H9 (cell line): Measurements from ENCODE around the gene RAD1. TPM values are rescaled to one million over a fixed set of nuclear protein-coding genes. Genes with fewer than 3 reads are reported as not detected.
A peak's percentile ranks its signal among the peaks of the same experiment; 100 is the strongest.

Experiments used
- DNase-seq: peaks from one replicate; pipeline ENCODE4 v3.0.0-alpha.2; 2017
- H2AFZ ChIP-seq: one replicate; pipeline ENCODE4 v1.6.1; 2013; ENCODE audit warnings: mild to moderate bottlenecking, low read length, control low read depth, moderate library complexity
- H2AK5ac ChIP-seq: 2 replicates; pipeline ENCODE4 v1.6.1; 2013; ENCODE audit warnings: low read length, control low read depth, mixed read lengths; ENCODE audit not compliant: insufficient read length
- H2BK120ac ChIP-seq: one replicate; pipeline ENCODE4 v1.6.1; 2013; ENCODE audit warnings: low read depth, mild to moderate bottlenecking, low read length, control low read depth, inconsistent platforms; ENCODE audit not compliant: poor library complexity, severe bottlenecking
- H2BK12ac ChIP-seq: 2 replicates; pipeline ENCODE4 v1.6.1; 2013; ENCODE audit warnings: low read length, control low read depth, mixed read lengths, low read depth; ENCODE audit not compliant: insufficient read length
- H2BK15ac ChIP-seq: 2 replicates; pipeline ENCODE4 v1.6.1; 2013; ENCODE audit warnings: low read depth, low read length, control low read depth
- H2BK20ac ChIP-seq: one replicate; pipeline ENCODE4 v1.6.1; 2013; ENCODE audit warnings: low read depth, mild to moderate bottlenecking, low read length, control low read depth, inconsistent platforms; ENCODE audit not compliant: poor library complexity, severe bottlenecking
- H2BK5ac ChIP-seq: 2 replicates; pipeline ENCODE4 v1.6.1; 2013; ENCODE audit warnings: low read length, control low read depth, mixed read lengths; ENCODE audit not compliant: insufficient read length
- H3K14ac ChIP-seq: 2 replicates; pipeline ENCODE4 v1.6.1; 2013; ENCODE audit warnings: low read length, control low read depth; ENCODE audit not compliant: insufficient read depth
- H3K18ac ChIP-seq: 2 replicates; pipeline ENCODE4 v1.6.1; 2013; ENCODE audit warnings: low read depth, mild to moderate bottlenecking, mixed read lengths, low read length, control low read depth; ENCODE audit not compliant: insufficient read length
- H3K23ac ChIP-seq: 2 replicates; pipeline ENCODE4 v1.6.1; 2013; ENCODE audit warnings: low read length, control low read depth, mixed read lengths, low read depth; ENCODE audit not compliant: insufficient read length
- H3K23me2 ChIP-seq: 2 replicates; pipeline ENCODE4 v1.6.1; 2013; ENCODE audit warnings: low read depth, mild to moderate bottlenecking, mixed read lengths, low read length, control low read depth; ENCODE audit not compliant: insufficient read length, poor library complexity, severe bottlenecking
- H3K27ac ChIP-seq: 2 replicates; pipeline ENCODE4 v1.5.1; 2013; ENCODE audit warnings: low read length, control low read depth, mixed read lengths, low read depth; ENCODE audit not compliant: insufficient read length
- H3K27me3 ChIP-seq: 2 replicates; pipeline ENCODE4 v1.6.1; 2013; ENCODE audit warnings: low read length, control low read depth, inconsistent platforms; ENCODE audit not compliant: insufficient read depth
- H3K4ac ChIP-seq: 2 replicates; pipeline ENCODE4 v1.6.1; 2013; ENCODE audit warnings: low read depth, mild to moderate bottlenecking, control low read depth, inconsistent platforms, low read length, moderate library complexity
- H3K4me1 ChIP-seq: 2 replicates; pipeline ENCODE4 v1.6.1; 2013; ENCODE audit warnings: low read length, control low read depth, inconsistent platforms; ENCODE audit not compliant: insufficient read depth
- H3K4me2 ChIP-seq: 2 replicates; pipeline ENCODE4 v1.6.1; 2013; ENCODE audit warnings: low read length, control low read depth, mixed read lengths; ENCODE audit not compliant: insufficient read length, insufficient read depth
- H3K56ac ChIP-seq: 2 replicates; pipeline ENCODE4 v1.6.1; 2013; ENCODE audit warnings: low read depth, mild to moderate bottlenecking, mixed read lengths, low read length, control low read depth; ENCODE audit not compliant: insufficient read length
- H3K79me1 ChIP-seq: 2 replicates; pipeline ENCODE4 v1.6.1; 2013; ENCODE audit warnings: low read depth, mild to moderate bottlenecking, moderate library complexity, low read length, control low read depth, inconsistent platforms; ENCODE audit not compliant: insufficient read depth, poor library complexity, severe bottlenecking
- H3K79me2 ChIP-seq: 2 replicates; pipeline ENCODE4 v1.6.1; 2013; ENCODE audit warnings: low read length, control low read depth, inconsistent platforms; ENCODE audit not compliant: insufficient read depth
- H3K9ac ChIP-seq: 2 replicates; pipeline ENCODE4 v1.6.1; 2013; ENCODE audit warnings: low read length, control low read depth, mixed read lengths; ENCODE audit not compliant: insufficient read length; ENCODE audit errors: extremely low read depth
- H3K9me3 ChIP-seq: one replicate; pipeline ENCODE4 v1.6.1; 2013; ENCODE audit warnings: low read depth, low read length, inconsistent platforms; ENCODE audit not compliant: control insufficient read depth
- H3T11ph ChIP-seq: one replicate; pipeline ENCODE4 v1.6.1; 2013; ENCODE audit warnings: mild to moderate bottlenecking, low read length, control low read depth, inconsistent platforms
- H4K20me1 ChIP-seq: one replicate; pipeline ENCODE4 v1.6.1; 2013; ENCODE audit not compliant: control insufficient read depth, insufficient read length, insufficient read depth
- H4K5ac ChIP-seq: 2 replicates; pipeline ENCODE4 v1.6.1; 2013; ENCODE audit warnings: low read depth, mild to moderate bottlenecking, mixed read lengths, low read length, control low read depth; ENCODE audit not compliant: insufficient read length
- H4K8ac ChIP-seq: replicated peaks from 2 replicates; pipeline ENCODE4 v1.6.1; 2013; ENCODE audit warnings: low read length, control low read depth, mixed read lengths, low read depth; ENCODE audit not compliant: insufficient read length
- H4K91ac ChIP-seq: 2 replicates; pipeline ENCODE4 v1.6.1; 2013; ENCODE audit warnings: low read depth, mild to moderate bottlenecking, moderate library complexity, mixed read lengths, low read length, control low read depth; ENCODE audit not compliant: insufficient read length
- H3K27ac Mint-ChIP-seq, 3 experiments: 2 replicates in 2 of 3; 3 replicates in 1 of 3; pipeline ENCODE4 v1.8.0; 2020 to 2021; ENCODE audit warnings: mixed read lengths in 3 of 3, mild to moderate bottlenecking in 1 of 3, moderate library complexity in 1 of 3
- H3K27me3 Mint-ChIP-seq: 2 replicates; pipeline ENCODE4 v1.8.0; 2021; ENCODE audit warnings: low read depth, mild to moderate bottlenecking, moderate library complexity, mixed read lengths
- H3K36me3 Mint-ChIP-seq, 3 experiments: 2 replicates in 2 of 3; 3 replicates in 1 of 3; pipeline ENCODE4 v1.8.0; 2020 to 2021; ENCODE audit warnings: low read depth in 3 of 3, mixed read lengths in 3 of 3; ENCODE audit not compliant: insufficient read depth in 1 of 3
- H3K4me1 Mint-ChIP-seq, 2 experiments: 2 replicates each; pipeline ENCODE4 v1.8.0; 2020; ENCODE audit warnings: mixed read lengths in 2 of 2
- H3K4me3 Mint-ChIP-seq, 2 experiments: 2 replicates in 1 of 2; 3 replicates in 1 of 2; pipeline ENCODE4 v1.8.0; 2020 to 2021; ENCODE audit warnings: mild to moderate bottlenecking in 2 of 2, mixed read lengths in 2 of 2, moderate library complexity in 1 of 2
- H3K9me3 Mint-ChIP-seq, 2 experiments: 2 replicates in 1 of 2; 3 replicates in 1 of 2; pipeline ENCODE4 v1.8.0; 2020; ENCODE audit warnings: mild to moderate bottlenecking in 2 of 2, mixed read lengths in 2 of 2, moderate library complexity in 1 of 2
- CTCF ChIP-seq: fragments of 200-600 bp; sonication (generic); conservative IDR thresholded peaks from 3 replicates; pipeline ENCODE4 v1.8.0; 2021; ENCODE audit warnings: antibody characterized with exemption, mild to moderate bottlenecking
- WGBS: extraction: QIAGEN DNeasy Blood & Tissue Kit; methylation state at CpG from one replicate; pipeline ENCODE4 v1.1.7; 2013; ENCODE audit warnings: missing lambda C conversion rate, low lambda C conversion rate, mixed read lengths; ENCODE audit not compliant: insufficient read length; ENCODE audit errors: extremely low coverage; 5-methylcytosine and 5-hydroxymethylcytosine counted together
- long read RNA-seq: library from polyadenylated mRNA; unstranded; transcript quantifications from one replicate; pipeline ENCODE4 v2.0.0, GENCODE V29; 2020
- total RNA-seq: library from RNA; stranded (reverse); gene quantifications from 2 replicates; pipeline ENCODE4 v1.2.1, GENCODE V29; 2021

The RAD1 gene
- total RNA-seq = 39.5 and 41.0 TPM in 2 replicates
- long read RNA-seq, full-length matches to known transcripts = 224 of 255 reads
- long read RNA-seq, partial matches to known transcripts = 15 of 255 reads
- long read RNA-seq, other reads (novel, unspliced or antisense) = 16 of 255 reads

DNA sequence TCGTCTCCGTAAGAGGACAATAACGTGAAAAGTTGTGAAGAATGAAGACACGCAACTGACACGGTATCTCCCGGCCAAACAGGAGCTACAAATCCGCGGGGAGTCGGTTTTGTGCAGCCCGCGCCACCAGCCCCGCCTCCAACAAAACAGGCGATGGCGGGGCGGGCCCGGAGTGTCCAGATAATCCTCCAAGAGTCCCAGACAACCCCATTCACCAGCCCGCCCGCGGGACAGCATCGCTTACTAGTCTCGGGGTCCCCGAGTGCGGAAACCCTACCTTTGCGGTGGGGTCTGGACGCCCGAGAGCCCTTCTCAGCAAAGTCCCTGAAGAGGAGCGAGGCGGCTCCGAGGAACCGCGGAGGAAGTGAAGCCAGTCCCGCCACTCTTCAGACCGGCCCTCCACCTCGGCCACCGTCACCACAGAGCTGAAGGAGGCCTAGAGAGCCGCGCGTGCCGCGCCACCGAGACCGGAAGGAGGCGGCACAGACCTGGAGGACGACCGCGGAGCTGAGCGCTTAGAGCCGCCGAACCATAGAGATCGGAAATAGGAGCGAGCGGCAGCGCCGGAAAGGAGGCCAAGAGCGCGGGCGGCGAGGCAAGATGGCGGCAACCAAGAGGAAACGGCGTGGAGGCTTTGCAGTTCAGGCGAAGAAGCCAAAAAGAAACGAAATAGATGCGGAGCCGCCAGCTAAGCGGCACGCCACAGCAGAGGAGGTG, at the start of gene RAD1, which contains the start of gene BRIX1:
Gene RAD1, minus strand, starts transcription at position 366 of the 717 bp plus-strand sequence. CDS start 612 bp downstream, outside the sequence.
Gene BRIX1, plus strand, starts transcription at position 573 of the 717 bp plus-strand sequence. Its CDS starts 28 bp downstream, at position 601.
- H4K91ac ChIP-seq = no peak within 1 kb of the TSS
- no peaks in the 10 kb centered on the region for H3K9me3 ChIP-seq
- no peak within 1 kb of the TSS for H2BK5ac ChIP-seq
- DNase-seq = peak; percentile 96
- H3K9ac ChIP-seq = peak within 1 kb of the TSS; percentile 98
- no peak within 1 kb of the TSS for H3T11ph ChIP-seq
- H2AK5ac ChIP-seq = no peak within 1 kb of the TSS
- H3K23ac ChIP-seq = no peak within 1 kb of the TSS
- no peak within 1 kb of the TSS for H2BK12ac ChIP-seq
- peak within 1 kb of the TSS; percentile 95 for H3K4me2 ChIP-seq
- H2BK20ac ChIP-seq = no peak within 1 kb of the TSS
- no peaks in the 10 kb centered on the region for H4K20me1 ChIP-seq
- H3K23me2 ChIP-seq = peaks cover 5% of the 10 kb centered on the region
- peak within 1 kb of the TSS; percentile 95 for H3K14ac ChIP-seq
- H3K27ac Mint-ChIP-seq = peak within 1 kb of the TSS in 1 of 3 experiments; percentile 76; a peak in 3 of 7 replicates
- H3K79me1 ChIP-seq = no peaks in the 10 kb centered on the region
- TF ChIP-seq CTCF = no peak
- no peak within 1 kb of the TSS for H3K56ac ChIP-seq
- peak within 1 kb of the TSS; percentile 57 for H4K5ac ChIP-seq
- no peaks in the 10 kb centered on the region for H3K4me1 ChIP-seq
- H3K27me3 ChIP-seq = no peaks in the 10 kb centered on the region
- H3K36me3 Mint-ChIP-seq = peaks cover 27 to 55% (median 48%) of the 10 kb centered on the region in 3 experiments
- H3K18ac ChIP-seq = peak within 1 kb of the TSS; percentile 93
- H4K8ac ChIP-seq = no peak within 1 kb of the TSS
- no peak within 1 kb of the TSS; the same call in 1 of the 2 replicates for H3K4ac ChIP-seq
- peaks cover 30% of the 10 kb centered on the region for H3K79me2 ChIP-seq
- no peaks in the 10 kb centered on the region for H3K27me3 Mint-ChIP-seq
- no peak within 1 kb of the TSS for H2BK15ac ChIP-seq
- WGBS = no CpG with 5 or more reads among the region's 67 CpGs
- H3K4me3 Mint-ChIP-seq = no peak within 1 kb of the TSS; a peak in 1 of 5 replicates
- no peaks in the 10 kb centered on the region for H3K9me3 Mint-ChIP-seq
- peaks cover 21 to 25% of the 10 kb centered on the region in 2 experiments for H3K4me1 Mint-ChIP-seq
- H2AFZ ChIP-seq = peak within 1 kb of the TSS; percentile 6
- peak within 1 kb of the TSS; percentile 2 for H3K27ac ChIP-seq
- no peak within 1 kb of the TSS for H2BK120ac ChIP-seq
